ENCODE measurements around the gene AKAIN1. TPM values are rescaled to one million over a fixed set of nuclear protein-coding genes. Genes with fewer than 3 reads are reported as not detected.

Gene AKAIN1
- total RNA-seq, 2 donors from 2014 or later = not detected

DNA sequence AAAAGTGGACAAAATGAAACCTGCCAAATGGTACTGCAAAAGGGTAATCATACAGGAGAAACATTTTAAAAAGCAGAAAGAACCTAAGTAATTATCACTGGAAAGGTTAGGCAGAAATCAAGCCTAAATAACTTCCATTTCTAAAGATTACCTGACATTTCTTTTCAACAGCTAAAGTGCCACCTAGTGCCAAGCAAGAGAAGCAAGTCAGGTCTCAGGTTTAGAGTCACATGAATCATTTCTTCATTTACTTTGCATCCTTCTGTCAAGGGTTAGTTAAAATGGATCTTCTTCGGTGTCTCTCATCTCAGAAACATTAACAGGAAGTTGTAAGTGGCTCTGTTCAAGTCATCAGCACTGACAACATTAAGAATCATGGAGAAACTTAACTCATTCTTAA is 90.3 kb downstream of the AKAIN1 start:
- no peak for DNase-seq
- intact Hi-C loops (cut with DNase I, micrococcal nuclease) = no loop called here
- no peak for ATAC-seq

DNA sequence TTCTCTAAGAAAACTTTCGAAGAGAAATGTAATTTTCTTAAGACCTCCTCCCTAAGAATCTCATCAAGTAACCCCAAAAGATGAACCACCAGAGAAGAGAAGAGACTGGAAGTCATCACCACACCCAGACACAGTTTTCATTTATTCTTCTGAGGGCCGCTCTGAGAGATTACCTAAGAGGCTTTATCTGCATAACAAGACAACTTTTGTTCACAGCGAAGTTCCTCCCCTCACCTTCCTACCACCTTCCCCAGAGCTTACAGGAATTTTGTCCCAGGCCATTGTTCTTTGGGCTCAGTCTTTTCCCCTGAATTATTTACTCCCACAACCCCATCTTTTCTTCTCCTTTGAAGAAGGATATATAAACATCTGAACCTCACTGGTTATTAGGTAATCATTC is 92.8 kb downstream of the AKAIN1 start:
- DNase-seq (no peak), ATAC-seq (no peak)
- intact Hi-C loops (cut with DNase I, micrococcal nuclease) = no loop called here

DNA sequence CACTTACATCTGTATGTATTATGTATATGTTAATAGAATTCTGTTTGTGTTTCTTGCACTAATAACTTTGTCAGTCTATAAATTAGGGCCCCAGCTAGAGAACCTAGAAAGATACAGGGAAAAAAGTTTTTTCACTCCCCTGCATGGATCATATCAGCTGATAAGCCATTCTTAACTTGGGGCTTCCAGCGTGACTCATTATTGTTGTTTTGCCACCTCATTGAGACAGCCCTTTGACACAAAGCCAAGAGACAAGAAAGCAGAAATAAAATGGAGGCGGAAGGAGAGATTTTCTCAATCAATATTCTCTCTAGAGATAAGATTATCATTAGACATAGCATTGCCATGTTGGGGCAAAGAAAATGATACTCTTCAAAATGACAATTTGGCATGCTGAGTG is 93.4 kb downstream of the AKAIN1 start:
- DNase-seq = no peak
- ATAC-seq = no peak
- intact Hi-C loops (cut with DNase I, micrococcal nuclease) = no loop called here

DNA sequence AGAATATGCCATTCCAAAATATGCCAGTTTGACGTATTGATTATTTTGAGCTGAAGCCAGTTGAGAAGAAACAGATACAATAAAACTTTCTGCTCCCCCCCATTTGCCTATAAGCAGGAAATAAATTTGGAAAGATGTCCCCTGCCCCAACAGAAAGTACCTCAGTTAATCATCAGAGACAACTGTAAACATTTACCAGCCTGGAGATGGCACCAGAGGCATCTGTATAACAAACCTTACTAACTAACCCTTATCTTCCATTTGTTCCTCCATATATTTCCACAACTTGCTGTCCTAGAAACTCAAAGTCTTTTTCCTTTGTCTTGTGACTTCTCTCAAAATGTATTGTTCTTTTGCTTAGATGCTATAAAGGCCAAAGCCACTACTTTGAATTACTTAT is 93.8 kb downstream of the AKAIN1 start:
- DNase-seq (no peak), ATAC-seq (no peak)
- intact Hi-C loops (cut with DNase I, micrococcal nuclease) = no loop called here

DNA sequence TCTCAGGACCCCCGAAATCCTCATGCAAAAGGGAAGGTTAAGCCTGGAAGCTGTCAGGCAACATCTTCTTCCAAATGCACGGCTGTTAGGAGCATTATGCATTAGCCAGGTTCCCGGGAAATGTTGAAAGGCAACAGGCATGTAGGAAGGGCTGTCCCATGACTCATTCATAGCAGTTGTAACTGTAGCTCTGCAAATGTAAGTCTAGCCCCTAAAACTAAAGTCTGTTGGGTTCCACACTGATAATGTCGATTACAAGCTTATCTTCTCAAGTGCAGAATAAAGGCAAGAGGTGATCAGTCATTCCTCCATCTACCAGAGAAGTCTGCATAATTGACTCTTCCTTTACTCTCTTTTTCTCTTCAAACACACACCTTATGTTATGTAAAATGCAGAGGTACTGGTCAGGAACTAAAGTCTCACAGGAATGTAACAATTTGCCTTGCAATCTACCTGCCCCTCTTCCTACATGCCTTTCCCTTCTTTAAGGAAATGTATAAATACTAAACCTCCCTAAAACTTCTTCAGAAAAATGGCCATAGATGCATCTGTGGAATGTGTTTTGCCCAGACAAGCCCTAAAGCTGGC is 99.8 kb downstream of the AKAIN1 start:
- DNase-seq (no peak), ATAC-seq (no peak)
- intact Hi-C loops (cut with DNase I, micrococcal nuclease) = no loop called here

DNA sequence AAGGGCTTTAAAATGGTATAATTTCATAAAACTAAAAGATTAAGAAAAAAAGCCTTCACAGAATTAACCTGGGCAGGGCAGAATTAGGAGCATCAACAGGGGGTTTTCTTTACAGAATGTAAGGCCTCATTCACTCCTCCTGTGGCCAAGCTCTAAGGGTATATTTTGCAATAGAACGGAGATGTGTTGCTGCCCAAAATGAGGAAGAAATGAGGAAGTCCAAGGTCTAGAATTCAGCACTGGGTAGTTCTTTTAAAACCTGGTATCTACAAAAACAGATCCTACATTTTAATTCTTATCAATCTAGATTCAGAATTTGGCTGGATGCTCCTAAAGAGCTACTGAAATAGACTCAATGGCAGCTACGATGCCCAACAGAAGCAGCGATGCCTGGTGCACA is 101.8 kb downstream of the AKAIN1 start:
- DNase-seq (no peak), ATAC-seq (no peak)
- intact Hi-C loops (cut with DNase I, micrococcal nuclease) = no loop called here

DNA sequence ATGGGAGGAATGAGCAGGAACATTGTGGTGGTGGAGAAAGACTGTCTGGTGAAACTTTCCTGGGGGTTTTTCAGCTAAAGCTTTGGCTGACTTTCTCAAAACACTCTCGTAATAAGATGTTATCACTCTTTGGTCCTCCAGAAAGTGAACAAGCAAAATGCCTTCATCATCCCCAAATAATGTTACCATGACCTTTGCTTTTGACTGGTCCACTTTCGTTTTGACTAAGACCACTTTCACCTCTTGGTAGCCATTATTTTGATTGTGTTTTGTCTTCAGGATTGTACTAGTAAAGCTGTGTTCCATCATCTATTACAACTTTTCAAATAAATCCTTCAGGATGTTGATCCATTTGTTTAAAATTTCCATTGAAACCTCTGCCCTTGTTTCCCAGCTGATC is 103.2 kb downstream of the AKAIN1 start:
- intact Hi-C loops (cut with DNase I, micrococcal nuclease) = no loop called here
- ATAC-seq = no peak
- DNase-seq = no peak

Other genes with a start within 250 kb of the AKAIN1 start
- gene ZBTB14, start 98.5 kb upstream of the AKAIN1 start, total RNA-seq = 1 to 10 TPM; 8.9 to 9.9 TPM